ENCODE data around the gene C19orf25. TPM values are rescaled to one million over a fixed set of nuclear protein-coding genes. Genes with fewer than 3 reads are reported as not detected.

Gene C19orf25
- total and polyA plus RNA-seq, 9 donors, result 1.1 to 26.3 (median 22.2) TPM

DNA sequence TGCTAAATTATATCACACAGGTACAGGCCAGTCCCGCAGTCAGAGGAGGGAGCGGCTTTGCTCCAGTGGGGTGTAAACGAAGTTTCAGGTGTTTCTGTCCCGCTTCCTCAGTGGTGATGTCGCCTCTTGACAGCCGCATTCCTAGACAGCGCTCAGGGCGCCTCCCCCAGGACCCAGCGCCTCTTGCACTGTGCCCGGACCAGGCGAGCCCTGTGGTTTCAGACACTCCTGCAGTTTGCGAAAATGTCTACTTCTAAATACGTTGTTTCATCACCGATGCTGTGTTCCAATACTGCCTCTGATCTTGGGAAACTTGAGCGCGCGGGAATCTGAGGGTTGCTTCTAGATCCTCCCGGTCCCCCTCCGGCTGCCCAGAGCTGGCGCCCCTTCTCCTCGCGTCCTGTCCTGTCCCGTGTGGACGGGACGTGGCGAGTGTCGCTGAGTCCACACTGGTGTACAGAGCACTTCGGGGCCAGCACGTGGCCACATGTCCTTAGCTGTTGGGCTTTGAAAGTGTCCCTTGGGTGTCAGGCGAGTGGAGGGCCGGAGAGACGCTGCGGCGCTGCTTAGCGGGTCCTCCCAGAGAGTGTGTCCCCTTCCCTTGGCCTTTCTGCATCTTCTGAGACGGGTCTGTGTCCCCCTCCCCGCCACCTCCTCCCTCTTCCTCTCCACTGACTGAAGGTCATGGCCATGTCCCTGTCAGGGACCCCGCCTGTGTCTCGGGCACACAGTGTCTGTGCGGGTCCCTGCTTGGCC is 55.4 kb downstream of the C19orf25 start:
- Histone ChIP-seq H3K4me1 (ENCODE audit: insufficient read depth) (peaks cover 2% of the 10 kb centered on the region), H3K27me3 (no peaks in the 10 kb centered on the region), H3K9me3 (no peaks in the 10 kb centered on the region), H3K27ac (no peak overlapping the region), H3K36me3 (no peaks in the 10 kb centered on the region), H3K4me3 (no peak overlapping the region)
- DNase-seq, result no peak
- 89 to 92% (median 90%) methylated on average over 40 of the region's 40 CpGs for WGBS, 3 donors
- TF ChIP-seq EP300 (IDR thresholded peaks at IDR 0.05) (no peak), POLR2A (IDR thresholded peaks at IDR 0.05) (no peak)
- TF ChIP-seq, protein P1, sequence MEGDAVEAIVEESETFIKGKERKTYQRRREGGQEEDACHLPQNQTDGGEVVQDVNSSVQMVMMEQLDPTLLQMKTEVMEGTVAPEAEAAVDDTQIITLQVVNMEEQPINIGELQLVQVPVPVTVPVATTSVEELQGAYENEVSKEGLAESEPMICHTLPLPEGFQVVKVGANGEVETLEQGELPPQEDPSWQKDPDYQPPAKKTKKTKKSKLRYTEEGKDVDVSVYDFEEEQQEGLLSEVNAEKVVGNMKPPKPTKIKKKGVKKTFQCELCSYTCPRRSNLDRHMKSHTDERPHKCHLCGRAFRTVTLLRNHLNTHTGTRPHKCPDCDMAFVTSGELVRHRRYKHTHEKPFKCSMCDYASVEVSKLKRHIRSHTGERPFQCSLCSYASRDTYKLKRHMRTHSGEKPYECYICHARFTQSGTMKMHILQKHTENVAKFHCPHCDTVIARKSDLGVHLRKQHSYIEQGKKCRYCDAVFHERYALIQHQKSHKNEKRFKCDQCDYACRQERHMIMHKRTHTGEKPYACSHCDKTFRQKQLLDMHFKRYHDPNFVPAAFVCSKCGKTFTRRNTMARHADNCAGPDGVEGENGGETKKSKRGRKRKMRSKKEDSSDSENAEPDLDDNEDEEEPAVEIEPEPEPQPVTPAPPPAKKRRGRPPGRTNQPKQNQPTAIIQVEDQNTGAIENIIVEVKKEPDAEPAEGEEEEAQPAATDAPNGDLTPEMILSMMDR (IDR thresholded peaks at IDR 0.05), result no peak
- intact Hi-C loops (cut with DNase I), result no loop called here

Other genes with a start within 250 kb of the C19orf25 start
- gene CBARP, start 241.2 kb downstream of the C19orf25 start, total RNA-seq, result 10 to 100 TPM in 2 of 7 donors, 1 to 10 TPM in 2, under 1 TPM in 3; 0.61 to 21.1 (median 2.4) TPM
- gene CBARP, start 241.2 kb downstream of the C19orf25 start, polyA plus RNA-seq, result under 1 TPM in 1 of 2 donors, not detected in 1; 0.45 TPM
- 100 to 1,000 TPM in 6 of 7 donors, 10 to 100 TPM in 1; 71.9 to 218 (median 148) TPM for gene ATP5F1D, start 237.5 kb downstream of the C19orf25 start, total RNA-seq
- 100 to 1,000 TPM in 1 of 2 donors, 1 to 10 TPM in 1; 1.3 to 110 TPM for gene ATP5F1D, start 237.5 kb downstream of the C19orf25 start, polyA plus RNA-seq
- gene MIDN, start 230.6 kb downstream of the C19orf25 start, total RNA-seq, result 100 to 1,000 TPM in 5 of 7 donors, 10 to 100 TPM in 2; 44.9 to 261 (median 107) TPM
- 10 to 100 TPM; 10.1 to 26.7 TPM for gene MIDN, start 230.6 kb downstream of the C19orf25 start, polyA plus RNA-seq
- gene CIRBP, start 209.9 kb downstream of the C19orf25 start, total RNA-seq, result 100 to 1,000 TPM; 602 to 917 (median 855) TPM
- gene CIRBP, start 209.9 kb downstream of the C19orf25 start, polyA plus RNA-seq, result 1,000 to 10,000 TPM in 1 of 2 donors, 100 to 1,000 TPM in 1; 610 to 1,254 TPM
- 10 to 100 TPM; 21.7 to 72.5 (median 26.7) TPM for gene FAM174C, start 203.7 kb downstream of the C19orf25 start, total RNA-seq
- 10 to 100 TPM in 1 of 2 donors, under 1 TPM in 1; 0.30 to 35.2 TPM for gene FAM174C, start 203.7 kb downstream of the C19orf25 start, polyA plus RNA-seq
- not detected for gene EFNA2, start 193.3 kb downstream of the C19orf25 start, total RNA-seq
- under 1 TPM in 1 of 2 donors, not detected in 1; 0.11 TPM for gene EFNA2, start 193.3 kb downstream of the C19orf25 start, polyA plus RNA-seq
- gene NDUFS7, start 95.3 kb downstream of the C19orf25 start, total RNA-seq, result 100 to 1,000 TPM in 1 of 7 donors, 10 to 100 TPM in 6; 65.6 to 112 (median 79.9) TPM
- gene NDUFS7, start 95.3 kb downstream of the C19orf25 start, polyA plus RNA-seq, result 10 to 100 TPM in 1 of 2 donors, under 1 TPM in 1; 0.72 to 96.2 TPM
- 10 to 100 TPM in 6 of 7 donors, 1 to 10 TPM in 1; 8.3 to 34.1 (median 20.1) TPM for gene GAMT, start 77.7 kb downstream of the C19orf25 start, total RNA-seq
- gene GAMT, start 77.7 kb downstream of the C19orf25 start, polyA plus RNA-seq, result 10 to 100 TPM in 1 of 2 donors, 1 to 10 TPM in 1; 8.0 to 13.8 TPM
- 100 to 1,000 TPM in 1 of 7 donors, 10 to 100 TPM in 6; 35.4 to 113 (median 79.5) TPM for gene DAZAP1, start 71.6 kb downstream of the C19orf25 start, total RNA-seq
- gene DAZAP1, start 71.6 kb downstream of the C19orf25 start, polyA plus RNA-seq, result 10 to 100 TPM; 29.6 to 58.5 TPM
- gene RPS15, start 40.8 kb downstream of the C19orf25 start, total RNA-seq, result 1,000 to 10,000 TPM; 1,643 to 7,253 (median 2,328) TPM
- gene RPS15, start 40.8 kb downstream of the C19orf25 start, polyA plus RNA-seq, result 1,000 to 10,000 TPM in 1 of 2 donors, 100 to 1,000 TPM in 1; 174 to 5,234 TPM
- gene APC2, start 29.1 kb downstream of the C19orf25 start, total RNA-seq, result under 1 TPM; under 0.01 to 0.28 (median 0.12) TPM
- gene APC2, start 29.1 kb downstream of the C19orf25 start, polyA plus RNA-seq, result under 1 TPM in 1 of 2 donors, not detected in 1; 0.02 TPM
- gene PCSK4, start 11.1 kb upstream of the C19orf25 start, total RNA-seq, result 1 to 10 TPM in 6 of 7 donors, under 1 TPM in 1; 0.83 to 9.4 (median 1.9) TPM
- gene PCSK4, start 11.1 kb upstream of the C19orf25 start, polyA plus RNA-seq, result 1 to 10 TPM in 1 of 2 donors, not detected in 1; 2.9 TPM
- 10 to 100 TPM in 2 of 7 donors, 1 to 10 TPM in 5; 2.9 to 13.0 (median 7.2) TPM for gene REEP6, start 12.0 kb upstream of the C19orf25 start, total RNA-seq
- 1 to 10 TPM; 9.2 to 9.7 TPM for gene REEP6, start 12.0 kb upstream of the C19orf25 start, polyA plus RNA-seq
- 1 to 10 TPM in 4 of 7 donors, under 1 TPM in 2, not detected in 1; 0.42 to 7.5 (median 2.0) TPM for gene ADAMTSL5, start 33.8 kb upstream of the C19orf25 start, total RNA-seq
- gene ADAMTSL5, start 33.8 kb upstream of the C19orf25 start, polyA plus RNA-seq, result 1 to 10 TPM in 1 of 2 donors, under 1 TPM in 1; 0.19 to 4.9 TPM
- 1 to 10 TPM in 2 of 7 donors, under 1 TPM in 1, not detected in 4; 0.11 to 1.1 (median 1.1) TPM for gene PLK5, start 44.9 kb upstream of the C19orf25 start, total RNA-seq
- under 1 TPM in 1 of 2 donors, not detected in 1; 0.23 TPM for gene PLK5, start 44.9 kb upstream of the C19orf25 start, polyA plus RNA-seq
- gene MEX3D, start 89.1 kb upstream of the C19orf25 start, total RNA-seq, result 10 to 100 TPM; 20.9 to 54.4 (median 35.3) TPM
- gene MEX3D, start 89.1 kb upstream of the C19orf25 start, polyA plus RNA-seq, result 10 to 100 TPM in 1 of 2 donors, 1 to 10 TPM in 1; 7.3 to 17.6 TPM
- gene MBD3, start 113.7 kb upstream of the C19orf25 start, total RNA-seq, result 10 to 100 TPM; 53.3 to 94.7 (median 74.4) TPM
- gene MBD3, start 113.7 kb upstream of the C19orf25 start, polyA plus RNA-seq, result 10 to 100 TPM in 1 of 2 donors, 1 to 10 TPM in 1; 2.1 to 74.3 TPM
- gene UQCR11, start 126.2 kb upstream of the C19orf25 start, total RNA-seq, result 100 to 1,000 TPM in 3 of 7 donors, 10 to 100 TPM in 4; 39.5 to 132 (median 98.2) TPM
- 10 to 100 TPM; 66.9 to 87.9 TPM for gene UQCR11, start 126.2 kb upstream of the C19orf25 start, polyA plus RNA-seq
- 10 to 100 TPM; 28.0 to 85.3 (median 76.6) TPM for gene TCF3, start 173.4 kb upstream of the C19orf25 start, total RNA-seq
- 10 to 100 TPM; 17.0 to 56.9 TPM for gene TCF3, start 173.4 kb upstream of the C19orf25 start, polyA plus RNA-seq